HL-60 (cell line): ENCODE data around the gene OR2AK2.

Experiments
- DNase-seq, 2 experiments: peaks; one replicate each; pipeline ENCODE4 v3.0.0-alpha.2; 2010 to 2020; ENCODE audit warnings: low read depth in 1 of 2, low spot score in 1 of 2
- H3K27ac ChIP-seq: fragments of 250-450 bp; sonication (Bioruptor Pico); replicated peaks from 2 replicates; pipeline ENCODE4 v1.5.1; 2020; ENCODE audit warnings: mild to moderate bottlenecking, moderate library complexity
- H3K27me3 ChIP-seq: fragments of 250-450 bp; sonication (Bioruptor Pico); 2 replicates; pipeline ENCODE4 v1.5.1; 2021; ENCODE audit warnings: mild to moderate bottlenecking, moderate library complexity; ENCODE audit not compliant: insufficient read depth, poor library complexity, severe bottlenecking
- H3K4me3 ChIP-seq: replicated peaks from 2 replicates; pipeline ENCODE4 v1.5.1; 2011; ENCODE audit warnings: mild to moderate bottlenecking, control low read depth, low read length; ENCODE audit not compliant: insufficient read depth
- GABPA ChIP-seq: IDR thresholded peaks from 2 replicates; pipeline ENCODE4 v1.6.1; 2012; ENCODE audit warnings: low read depth
- POLR2AphosphoS5 ChIP-seq: IDR thresholded peaks from 2 replicates; pipeline ENCODE4 v1.6.1; 2012; ENCODE audit warnings: low read depth
- REST ChIP-seq: IDR thresholded peaks from 2 replicates; pipeline ENCODE4 v1.6.1; 2012; ENCODE audit warnings: low read depth; ENCODE audit not compliant: insufficient replicate concordance
- SPI1 ChIP-seq: IDR thresholded peaks from 2 replicates; pipeline ENCODE4 v1.6.1; 2012; ENCODE audit warnings: low read depth, mild to moderate bottlenecking, borderline replicate concordance

OR2AK2 gene

GRCh38 chr1:248013229-248013710, 48.2 kb downstream of the OR2AK2 start, which contains the start of gene OR2L5:
TSS of gene OR2L5 (plus strand) at chr1:248013660. CDS start at chr1:248021948, 8,288 bp downstream.
- Histone ChIP-seq H3K27ac (no peak within 1 kb of the TSS), H3K4me3 (no peak within 1 kb of the TSS), H3K27me3 (no peaks in the 10 kb centered on the region)
- no peak for DNase-seq
- TF ChIP-seq GABPA (no peak), POLR2AphosphoS5 (no peak), SPI1 (no peak), REST (no peak)

DNA sequence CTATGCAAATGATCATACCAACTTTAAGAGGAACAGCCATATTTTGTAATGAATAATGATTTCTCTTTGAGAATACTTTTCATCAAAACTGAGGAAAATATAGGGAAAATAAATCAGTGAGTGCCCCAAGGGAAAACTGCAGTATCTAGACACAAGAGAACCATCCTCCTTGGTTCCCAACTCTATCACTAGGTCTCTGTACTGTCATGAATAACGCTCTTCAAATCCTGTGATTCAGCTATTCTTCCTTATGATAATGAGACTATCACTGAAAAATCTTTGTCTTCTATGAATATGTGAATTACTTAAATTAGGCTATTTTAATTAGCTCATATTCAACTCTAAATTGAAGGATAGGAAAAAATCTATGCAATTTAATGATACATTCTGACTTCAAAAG, 50.8 kb downstream of the OR2AK2 start:
- Histone ChIP-seq H3K4me3 (no peak overlapping the region), H3K27ac (no peak overlapping the region), H3K27me3 (no peaks in the 10 kb centered on the region)
- DNase-seq = no peak
- TF ChIP-seq REST (no peak), GABPA (no peak), SPI1 (no peak)
